Endothelial cell of umbilical vein (primary cell): ENCODE measurements around the gene KRTAP12-3. TPM values are rescaled to one million over a fixed set of nuclear protein-coding genes. Genes with fewer than 3 reads are reported as not detected.

Experiments
- BruUV-seq: library from RNA; stranded (reverse); fragments of 400-500 nt; replicated peaks from 2 replicates; lab custom pipeline; 2021; lab: Mats Ljungman, UMichigan
- CTCF ChIA-PET: fragments of 300-600, 350-600 bp; sonication (Branson Sonifier 250); formaldehyde crosslinking; loops from one replicate; lab custom pipeline; 2021; ENCODE audit warnings: antibody characterized with exemption, inconsistent platforms; lab: Charles Lee
- POLR2A ChIA-PET: fragments of 300-600, 350-600 bp; sonication (Branson Sonifier 250); formaldehyde crosslinking; loops from one replicate; lab custom pipeline; 2021; ENCODE audit warnings: antibody characterized with exemption, inconsistent platforms; lab: Charles Lee
- DNase-seq: peaks from one replicate; pipeline ENCODE4 v3.0.0-alpha.2; 2011; ENCODE audit warnings: low read depth, low spot score
- FAIRE-seq: peaks from 2 replicates; lab custom pipeline; 2011; peaks lifted over from hg19 to GRCh38; lab: Jason Lieb, UNC
- H2AFZ ChIP-seq: 2 replicates; pipeline ENCODE4 v1.6.0; 2012; ENCODE audit warnings: low read depth, low read length, control low read depth, inconsistent platforms
- H3K27ac ChIP-seq: 2 replicates; pipeline ENCODE4 v1.5.1; 2011; ENCODE audit warnings: low read depth, mild to moderate bottlenecking, control low read depth, low read length, moderate library complexity; ENCODE audit not compliant: insufficient read depth
- H3K27me3 ChIP-seq, 2 experiments: 2 replicates each; pipeline versions ENCODE4 v1.6.0 to v1.6.1; 2011; ENCODE audit warnings: low read length in 2 of 2, mixed read lengths in 1 of 2; ENCODE audit not compliant: control insufficient read depth in 2 of 2, insufficient read depth in 2 of 2
- H3K36me3 ChIP-seq, 2 experiments: 2 replicates in 1 of 2; 3 replicates in 1 of 2; pipeline ENCODE4 v1.5.1; 2011; ENCODE audit warnings: low read length in 2 of 2, mild to moderate bottlenecking in 1 of 2, moderate library complexity in 1 of 2; ENCODE audit not compliant: control insufficient read depth in 2 of 2, insufficient read depth in 2 of 2; ENCODE audit errors: extremely low read depth in 1 of 2
- H3K4me1 ChIP-seq: 3 replicates; pipeline ENCODE4 v1.5.1; 2011; ENCODE audit warnings: mild to moderate bottlenecking, low read length; ENCODE audit not compliant: control insufficient read depth, insufficient read depth; ENCODE audit errors: extremely low read depth
- H3K4me2 ChIP-seq: 2 replicates; pipeline ENCODE4 v1.6.1; 2011; ENCODE audit warnings: low read length, control low read depth, mixed read lengths; ENCODE audit not compliant: insufficient read depth
- H3K4me3 ChIP-seq, 3 experiments: fragments of 200-600 bp in 1 of 3; sonication (generic), shearing (Covaris generic) in 1 of 3; replicated peaks in 1 of 3; 2 replicates each; pipeline ENCODE4 v1.5.1; 2011 to 2016; ENCODE audit warnings: control low read depth in 3 of 3, low read length in 3 of 3, mild to moderate bottlenecking in 2 of 3, inconsistent platforms in 1 of 3, low read depth in 1 of 3, moderate library complexity in 1 of 3; ENCODE audit not compliant: insufficient read depth in 1 of 3
- H3K79me2 ChIP-seq: 2 replicates; pipeline ENCODE4 v1.6.0; 2012; ENCODE audit warnings: low read length, inconsistent platforms; ENCODE audit not compliant: control insufficient read depth, insufficient read depth
- H3K9ac ChIP-seq: replicated peaks from 2 replicates; pipeline ENCODE3; 2011; ENCODE audit warnings: low read length, control low read depth; ENCODE audit not compliant: insufficient read depth; ENCODE audit errors: extremely low read depth
- H3K9me1 ChIP-seq: replicated peaks from 3 replicates; pipeline ENCODE4 v1.6.0; 2011; ENCODE audit warnings: mild to moderate bottlenecking, low read length; ENCODE audit not compliant: control insufficient read depth, insufficient read depth; ENCODE audit errors: extremely low read depth
- H3K9me3 ChIP-seq: replicated peaks from 2 replicates; pipeline ENCODE4 v1.5.1; 2012; ENCODE audit warnings: low read length, inconsistent platforms; ENCODE audit not compliant: control insufficient read depth, insufficient read depth
- H4K20me1 ChIP-seq: replicated peaks from 2 replicates; pipeline ENCODE3; 2011; ENCODE audit warnings: mild to moderate bottlenecking, low read length; ENCODE audit not compliant: control insufficient read depth, insufficient read depth; ENCODE audit errors: extremely low read depth
- CTCF ChIP-seq, 2 donors: IDR thresholded peaks; 1 replicate in 1 of 2; 2 replicates in 1 of 2; pipeline ENCODE4 v1.5.1; 2011; ENCODE audit warnings: low read length in 2 of 2, mild to moderate bottlenecking in 2 of 2, moderate library complexity in 2 of 2, control low read depth in 1 of 2, inconsistent platforms in 1 of 2, low read depth in 1 of 2; ENCODE audit not compliant: insufficient read depth in 1 of 2; ENCODE audit errors: extremely low read depth in 1 of 2
- EZH2 ChIP-seq: IDR thresholded peaks from 2 replicates; pipeline ENCODE4 v1.6.1; 2012; ENCODE audit warnings: borderline replicate concordance, low read depth, mild to moderate bottlenecking, moderate library complexity, low read length, inconsistent platforms; ENCODE audit not compliant: severe bottlenecking
- GATA2 ChIP-seq: IDR thresholded peaks from 2 replicates; pipeline ENCODE4 v1.7.0; 2011; ENCODE audit warnings: low read depth, mild to moderate bottlenecking, moderate library complexity, mixed read lengths, low read length; ENCODE audit not compliant: insufficient read length, insufficient read depth
- POLR2A ChIP-seq: IDR thresholded peaks from 2 replicates; pipeline ENCODE4 v1.6.1; 2012; ENCODE audit warnings: low read depth, mild to moderate bottlenecking, control low read depth, low read length
- POLR2AphosphoS5 ChIP-seq: IDR thresholded peaks from 2 replicates; pipeline ENCODE4 v1.6.1; 2012; ENCODE audit warnings: low read depth, mild to moderate bottlenecking, control low read depth, low read length, moderate library complexity; ENCODE audit not compliant: insufficient read depth
- dilution Hi-C: fragments of 300-500 bp; cut with MboI; formaldehyde crosslinking; loops from one replicate; pipeline ENCODE4 v1.15.0; 2019; ENCODE audit warnings: low sequenced_read_pairs; ENCODE audit not compliant: extremely low pct_ligation_motif_present
- intact Hi-C: fragments of 100-400 bp; cut with micrococcal nuclease; formaldehyde crosslinking; loops from one replicate; pipeline ENCODE4 v1.10.0; 2022
- polyA plus RNA-seq, 4 experiments: library from polyadenylated mRNA; depleted of rRNA in 3 of 4; stranded (reverse) in 3 of 4; unstranded in 1 of 4; fragments of >200 nt; gene quantifications; 2 replicates each; pipeline versions ENCODE4 v1.2.1 to v1.2.3, GENCODE V29; 2011 to 2012; ENCODE audit warnings: missing spikeins in 1 of 4
- total RNA-seq: library from RNA; stranded (reverse); gene quantifications from 2 replicates; pipeline ENCODE4 v1.2.3, GENCODE V29; 2021

The KRTAP12-3 gene
- total and polyA plus RNA-seq, 2 donors (not counting 3 experiments of a cell fraction or from before 2014, with no cell fraction given), result not detected

- no TSS peak for BruUV-seq
- DNase-seq (no peak), FAIRE-seq (no peak)
- no peak overlapping the region for H3K27ac ChIP-seq
- no peak overlapping the region for H3K4me3 ChIP-seq
- no peak overlapping the region for H2AFZ ChIP-seq
- ChIA-PET CTCF (interaction anchor here (0.8 to 1.4 kb wide), 2 partner anchors 14 to 116 kb away, joined by 3 to 4 read pairs; no protein-coding TSS in a partner anchor), POLR2A (no interaction called here)
- H3K4me1 ChIP-seq, result no peaks in the 10 kb centered on the region
- H3K79me2 ChIP-seq, result no peaks in the 10 kb centered on the region
- dilution Hi-C loops, result no loop called here
- intact Hi-C loops, result no loop called here
- no peak overlapping the region for H3K9ac ChIP-seq
- TF ChIP-seq GATA2, result no peak
- no peaks in the 10 kb centered on the region for H3K36me3 ChIP-seq
- no peaks in the 10 kb centered on the region for H3K9me1 ChIP-seq
- no peak overlapping the region for H3K4me2 ChIP-seq
- H3K27me3 ChIP-seq, result peaks cover 2 to 5% of the 10 kb centered on the region in 2 experiments
- no peaks in the 10 kb centered on the region for H4K20me1 ChIP-seq
- H3K9me3 ChIP-seq, result no peaks in the 10 kb centered on the region
Measured at GRCh38 chr21:44677881-44678280, 20.1 kb downstream of the KRTAP12-3 start.

- H3K27me3 ChIP-seq, result peaks cover 0 to 5% of the 10 kb centered on the region in 2 experiments
- BruUV-seq, result no TSS peak
- no peak overlapping the region for H3K4me3 ChIP-seq
- no peak overlapping the region for H3K4me2 ChIP-seq
- no peak overlapping the region for H3K27ac ChIP-seq
- no peak for DNase-seq
- POLR2A ChIA-PET, result no interaction called here
- no peaks in the 10 kb centered on the region for H3K36me3 ChIP-seq
- dilution Hi-C loops (no loop called here), intact Hi-C loops (no loop called here)
- H3K9me3 ChIP-seq, result no peaks in the 10 kb centered on the region
- no peaks in the 10 kb centered on the region for H3K4me1 ChIP-seq
- no peak for FAIRE-seq
- H2AFZ ChIP-seq, result no peak overlapping the region
- H3K79me2 ChIP-seq, result no peaks in the 10 kb centered on the region
- CTCF ChIA-PET, result no interaction called here
- H3K9me1 ChIP-seq, result no peaks in the 10 kb centered on the region
- no peak overlapping the region for H3K9ac ChIP-seq
- H4K20me1 ChIP-seq, result no peaks in the 10 kb centered on the region
- no peak for TF ChIP-seq GATA2
- TF ChIP-seq POLR2AphosphoS5, result no peak
- no peak for TF ChIP-seq EZH2
- TF ChIP-seq CTCF (IDR thresholded peaks at IDR 0.05; ENCODE audit: extremely low read depth in 1 of 2, insufficient read depth in 1 of 2, low read depth in 1 of 2, low read length in 2 of 2), result no peak
- no peak for TF ChIP-seq POLR2A
Measured at GRCh38 chr21:44681152-44681551, 23.4 kb downstream of the KRTAP12-3 start.
